Amygdala (tissue), 56 donors: Measurements from ENCODE around the gene VIL1.

Source experiments
- DNase-seq, 56 donors: peaks; one replicate each; lab custom pipeline; 2025; lab: John Stamatoyannopoulos, UW

The VIL1 gene

GRCh38 chr2:218404351-218405085 lies 14.4 kb upstream of the VIL1 start:
- DNase-seq: no peak

GRCh38 chr2:218405086-218405745 lies 13.7 kb upstream of the VIL1 start:
- no peak for DNase-seq

GRCh38 chr2:218405746-218406208 lies 13.1 kb upstream of the VIL1 start:
- peak in 1 of 56 donors; percentile 60 for DNase-seq

- peak; percentile 74 to 99 (median 94) for DNase-seq
Observed at GRCh38 chr2:218406209-218406948, 12.5 kb upstream of the VIL1 start.

DNA sequence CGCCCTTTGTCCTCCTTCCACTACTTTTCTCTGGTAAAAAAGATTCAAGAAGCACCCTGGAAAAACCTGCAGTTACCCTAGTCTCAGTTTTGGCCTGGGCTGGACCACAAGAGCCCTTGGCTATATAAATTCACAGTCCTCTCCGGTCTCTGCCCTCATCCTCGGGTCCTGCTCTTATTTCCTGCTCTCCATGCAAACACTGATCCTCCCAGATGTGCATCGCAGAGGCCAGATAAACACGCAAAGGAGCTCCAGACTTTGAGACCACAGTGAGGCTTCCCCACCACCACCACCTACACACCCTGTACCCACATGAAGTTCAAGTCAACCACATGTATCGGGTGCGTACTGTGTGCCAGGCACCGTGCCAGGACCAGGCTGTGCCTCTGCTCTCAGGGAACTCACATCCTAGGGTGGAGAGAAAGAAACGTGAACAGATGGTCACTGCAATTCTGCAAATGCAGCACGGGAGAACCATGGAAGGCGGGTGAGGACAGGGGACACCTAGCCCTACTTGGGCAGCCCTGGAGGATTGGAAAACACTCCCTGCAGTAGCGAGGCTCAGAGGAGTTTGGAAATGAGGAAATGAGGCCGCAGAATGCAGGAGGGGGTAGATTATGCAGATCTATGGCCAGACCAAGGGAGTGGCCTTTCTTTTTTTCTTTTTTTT lies 11.8 kb upstream of the VIL1 start:
- DNase-seq: peak in 29 of 56 donors; percentile 15 to 67 (median 46)

- DNase-seq: no peak
Observed at GRCh38 chr2:218407717-218408116, 11.2 kb upstream of the VIL1 start.

GRCh38 chr2:218418321-218418716 lies 604 bp upstream of the VIL1 start:
- DNase-seq: no peak

DNA sequence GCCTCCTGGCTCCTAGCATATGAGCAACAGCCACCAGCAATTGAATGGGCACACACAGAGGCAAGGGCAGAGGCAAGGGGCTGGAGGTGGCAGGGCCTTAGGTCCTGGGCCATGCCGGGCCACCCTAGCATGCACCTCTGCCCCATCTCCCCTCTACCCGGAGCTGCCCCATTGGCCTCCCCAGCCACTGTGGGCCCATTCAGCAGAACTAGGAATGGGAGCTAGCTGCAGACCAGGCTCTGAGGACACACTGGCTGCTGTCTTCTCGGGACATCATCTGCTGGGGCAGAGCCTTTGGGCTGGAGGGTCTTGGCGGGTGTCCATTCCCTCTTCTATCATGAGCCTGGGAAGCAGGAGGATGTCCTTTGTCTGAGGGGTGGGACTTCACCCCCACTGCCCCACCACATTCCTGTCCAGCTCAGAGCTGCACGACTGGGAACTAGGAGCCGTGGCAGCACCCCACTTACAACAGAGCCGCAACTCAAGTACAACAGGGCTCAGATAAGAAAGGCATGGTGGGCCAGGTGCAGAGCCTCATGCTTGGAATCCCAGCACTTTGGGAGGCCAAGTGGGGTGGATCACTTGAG lies 800 bp downstream of the VIL1 start:
- no peak for DNase-seq

GRCh38 chr2:218421027-218421426 lies 2.1 kb downstream of the VIL1 start:
- DNase-seq: no peak

DNA sequence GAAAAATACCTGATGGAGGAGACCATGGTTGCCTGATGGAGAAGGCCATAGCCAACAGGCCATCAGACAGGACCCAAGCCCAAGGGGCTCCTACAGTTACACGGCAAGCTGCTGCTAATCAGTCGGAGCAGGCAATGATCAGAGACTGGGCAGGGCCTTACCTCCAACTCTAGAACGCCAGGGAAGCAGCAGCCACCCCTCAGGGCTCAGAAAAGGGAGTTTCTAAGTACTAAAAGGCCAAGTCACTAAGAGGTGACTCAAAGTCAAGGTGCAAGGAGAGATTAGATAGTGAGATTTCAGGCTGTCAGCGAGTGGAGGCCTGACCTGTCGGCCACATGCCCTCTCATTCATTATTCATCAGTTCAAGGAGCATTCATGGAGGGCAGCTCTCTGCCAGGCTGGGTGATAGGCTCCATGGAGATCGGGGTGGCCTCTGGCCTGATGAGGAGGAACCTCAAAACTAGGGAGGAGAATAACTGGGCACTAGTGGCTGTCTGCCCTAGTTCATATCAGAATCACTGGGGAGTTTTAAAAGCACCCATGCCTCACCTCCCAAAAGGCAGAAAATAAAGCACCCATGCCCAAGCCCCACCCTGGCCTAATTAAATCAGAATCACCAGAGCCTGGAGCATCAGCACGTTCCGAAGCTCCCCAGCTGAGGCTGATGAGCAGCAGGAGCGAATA lies 3.6 kb downstream of the VIL1 start:
- DNase-seq: no peak

DNA sequence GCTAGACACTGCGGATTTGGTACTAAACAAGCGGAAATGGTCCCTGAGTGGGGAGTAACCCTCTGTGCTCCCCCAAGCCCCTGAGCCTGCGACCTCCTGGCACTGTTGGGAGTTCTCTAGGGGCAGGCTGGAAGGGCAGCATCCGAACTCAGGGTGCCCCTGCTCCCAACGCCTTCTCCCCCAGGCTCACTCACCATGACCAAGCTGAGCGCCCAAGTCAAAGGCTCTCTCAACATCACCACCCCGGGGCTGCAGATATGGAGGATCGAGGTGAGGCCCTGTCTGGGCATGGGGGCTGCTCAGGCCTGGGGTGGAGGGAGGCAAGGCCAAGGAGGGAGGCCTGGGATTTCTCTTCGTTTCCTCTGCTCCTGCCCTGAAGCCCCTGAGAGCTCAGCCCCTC lies 4.7 kb downstream of the VIL1 start:
- DNase-seq: no peak

DNA sequence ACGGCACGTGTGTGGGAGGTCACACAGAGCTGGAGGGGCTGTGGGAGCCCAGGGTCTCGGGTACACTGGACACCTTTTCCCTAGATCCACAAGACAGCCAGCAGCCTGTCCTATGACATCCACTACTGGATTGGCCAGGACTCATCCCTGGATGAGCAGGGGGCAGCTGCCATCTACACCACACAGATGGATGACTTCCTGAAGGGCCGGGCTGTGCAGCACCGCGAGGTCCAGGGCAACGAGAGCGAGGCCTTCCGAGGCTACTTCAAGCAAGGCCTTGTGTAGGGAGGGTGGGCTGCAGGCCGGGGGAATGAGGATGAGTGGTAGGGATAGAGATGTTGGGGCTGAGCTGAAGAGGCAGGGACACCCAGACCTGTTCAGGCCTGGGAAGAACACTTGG lies 6.6 kb downstream of the VIL1 start:
- DNase-seq: no peak

DNA sequence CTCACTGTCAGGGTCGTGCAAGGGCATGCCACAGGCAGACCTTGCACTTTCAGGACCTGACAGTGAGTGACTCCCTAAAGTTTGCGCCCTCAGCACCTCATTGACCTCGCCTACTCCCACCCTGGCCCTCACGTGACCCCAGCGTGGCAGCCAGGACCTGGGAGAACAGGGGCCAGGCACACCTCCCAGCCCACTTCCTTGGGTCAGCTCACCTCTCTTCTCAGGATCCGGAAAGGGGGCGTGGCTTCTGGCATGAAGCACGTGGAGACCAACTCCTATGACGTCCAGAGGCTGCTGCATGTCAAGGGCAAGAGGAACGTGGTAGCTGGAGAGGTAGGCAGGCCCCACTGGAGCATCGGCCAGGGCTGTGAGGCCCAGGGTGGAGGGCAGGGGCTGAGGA lies 8.8 kb downstream of the VIL1 start:
- DNase-seq: no peak

DNA sequence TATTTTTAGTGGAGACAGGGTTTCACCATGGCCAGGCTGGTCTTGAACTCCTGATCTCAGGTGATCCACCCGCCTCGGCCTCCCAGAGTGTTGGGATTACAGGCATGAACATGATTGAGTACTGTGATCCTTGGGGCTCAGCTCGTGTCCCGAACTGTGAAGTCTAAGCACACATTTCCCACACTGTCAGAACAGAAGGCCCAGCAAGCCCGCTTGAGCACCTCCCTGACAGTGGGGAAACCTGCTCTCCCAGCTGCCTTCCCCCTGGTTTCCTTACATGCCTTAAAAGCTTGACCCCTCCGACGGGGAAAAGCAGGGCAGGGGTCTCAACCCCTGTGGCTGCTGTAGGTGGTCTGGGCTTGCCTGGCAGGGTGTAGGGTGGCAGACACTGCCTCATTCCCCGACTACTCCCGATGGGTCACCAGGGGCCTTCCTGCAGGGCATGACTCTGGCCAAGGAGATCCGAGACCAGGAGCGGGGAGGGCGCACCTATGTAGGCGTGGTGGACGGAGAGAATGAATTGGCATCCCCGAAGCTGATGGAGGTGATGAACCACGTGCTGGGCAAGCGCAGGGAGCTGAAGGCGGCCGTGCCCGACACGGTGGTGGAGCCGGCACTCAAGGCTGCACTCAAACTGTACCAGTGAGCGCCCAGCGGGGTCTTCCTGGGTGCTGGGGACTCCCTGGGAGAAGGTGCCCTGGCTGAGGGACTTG lies 10.1 kb downstream of the VIL1 start:
- no peak for DNase-seq

- no peak for DNase-seq
Observed at GRCh38 chr2:218429911-218430692, 11.2 kb downstream of the VIL1 start.

- DNase-seq: no peak
Observed at GRCh38 chr2:218430721-218431120, 11.8 kb downstream of the VIL1 start.

- DNase-seq: no peak
Observed at GRCh38 chr2:218431878-218432277, 13.0 kb downstream of the VIL1 start.

GRCh38 chr2:218432676-218433365 lies 13.9 kb downstream of the VIL1 start:
- DNase-seq: no peak
